ENCODE measurements around the gene RUSC1. TPM values are rescaled to one million over a fixed set of nuclear protein-coding genes. Genes with fewer than 3 reads are reported as not detected.

RUSC1 gene
- total RNA-seq, 1 donor from 2014 or later: 48.0 TPM

- H2AFZ ChIP-seq (ENCODE audit: low read depth, low read length): no peak overlapping the region
- H3K36me3 Mint-ChIP-seq (ENCODE audit: low read depth, unreplicated experiment): peaks cover 7% of the 10 kb centered on the region
- no peaks in the 10 kb centered on the region for H3K9me3 ChIP-seq (ENCODE audit: insufficient read depth, low read depth, low read length)
- peaks cover 42% of the 10 kb centered on the region for H4K20me1 ChIP-seq (ENCODE audit: insufficient read depth, low read length)
- no peaks in the 10 kb centered on the region for H3K9me3 Mint-ChIP-seq (ENCODE audit: unreplicated experiment)
- peaks cover 11% of the 10 kb centered on the region for H3K36me3 ChIP-seq (ENCODE audit: insufficient read depth, low read length)
- peak overlapping the region; percentile 72 for H3K4me3 ChIP-seq (ENCODE audit: insufficient read depth, low read depth, low read length)
- peaks cover 32% of the 10 kb centered on the region for H3K4me1 ChIP-seq (ENCODE audit: insufficient read depth, low read length)
- peak overlapping the region; percentile 99 for H3K4me2 ChIP-seq (ENCODE audit: low read length)
- peaks cover 14% of the 10 kb centered on the region for H3K4me1 Mint-ChIP-seq (ENCODE audit: low read depth, unreplicated experiment)
- H3K4me3 Mint-ChIP-seq (ENCODE audit: unreplicated experiment): peak overlapping the region; percentile 87
- H3K9ac ChIP-seq (ENCODE audit: low read length): peak overlapping the region; percentile 85
- TF ChIP-seq EZH2 (IDR thresholded peaks at IDR 0.05; ENCODE audit: insufficient read depth, low read length): no peak
- TF ChIP-seq, protein P1, sequence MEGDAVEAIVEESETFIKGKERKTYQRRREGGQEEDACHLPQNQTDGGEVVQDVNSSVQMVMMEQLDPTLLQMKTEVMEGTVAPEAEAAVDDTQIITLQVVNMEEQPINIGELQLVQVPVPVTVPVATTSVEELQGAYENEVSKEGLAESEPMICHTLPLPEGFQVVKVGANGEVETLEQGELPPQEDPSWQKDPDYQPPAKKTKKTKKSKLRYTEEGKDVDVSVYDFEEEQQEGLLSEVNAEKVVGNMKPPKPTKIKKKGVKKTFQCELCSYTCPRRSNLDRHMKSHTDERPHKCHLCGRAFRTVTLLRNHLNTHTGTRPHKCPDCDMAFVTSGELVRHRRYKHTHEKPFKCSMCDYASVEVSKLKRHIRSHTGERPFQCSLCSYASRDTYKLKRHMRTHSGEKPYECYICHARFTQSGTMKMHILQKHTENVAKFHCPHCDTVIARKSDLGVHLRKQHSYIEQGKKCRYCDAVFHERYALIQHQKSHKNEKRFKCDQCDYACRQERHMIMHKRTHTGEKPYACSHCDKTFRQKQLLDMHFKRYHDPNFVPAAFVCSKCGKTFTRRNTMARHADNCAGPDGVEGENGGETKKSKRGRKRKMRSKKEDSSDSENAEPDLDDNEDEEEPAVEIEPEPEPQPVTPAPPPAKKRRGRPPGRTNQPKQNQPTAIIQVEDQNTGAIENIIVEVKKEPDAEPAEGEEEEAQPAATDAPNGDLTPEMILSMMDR (IDR thresholded peaks at IDR 0.05; ENCODE audit: insufficient read depth, low read depth, low read length): no peak
- no peaks in the 10 kb centered on the region for H3K27me3 Mint-ChIP-seq (ENCODE audit: low read depth, unreplicated experiment)
- no peak for FAIRE-seq
- no peak for DNase-seq (ENCODE audit: low read depth)
- H3K27ac Mint-ChIP-seq (ENCODE audit: unreplicated experiment): peak overlapping the region; percentile 66
- H3K27ac ChIP-seq (ENCODE audit: low read depth, low read length): no peak overlapping the region
- H3K27me3 ChIP-seq (ENCODE audit: insufficient read depth, low read length): no peaks in the 10 kb centered on the region
- H3K79me2 ChIP-seq (ENCODE audit: insufficient read depth, low read length): peaks cover 32% of the 10 kb centered on the region
These were observed 1.2 kb downstream of the RUSC1 start for GRCh38 chr1:155321639-155322503.

- Histone ChIP-seq H3K27ac (ENCODE audit: low read depth, low read length) (peak overlapping the region; percentile 74), H3K36me3 (ENCODE audit: insufficient read depth, low read length) (peaks cover 11% of the 10 kb centered on the region), H3K4me2 (ENCODE audit: low read length) (peak overlapping the region; percentile 99), H3K4me3 (ENCODE audit: insufficient read depth, low read depth, low read length) (peak overlapping the region; percentile 56), H2AFZ (ENCODE audit: low read depth, low read length) (no peak overlapping the region), H4K20me1 (ENCODE audit: insufficient read depth, low read length) (peaks cover 42% of the 10 kb centered on the region), H3K27me3 (ENCODE audit: insufficient read depth, low read length) (no peaks in the 10 kb centered on the region), H3K9me3 (ENCODE audit: insufficient read depth, low read depth, low read length) (no peaks in the 10 kb centered on the region), H3K79me2 (ENCODE audit: insufficient read depth, low read length) (peaks cover 37% of the 10 kb centered on the region), H3K4me1 (ENCODE audit: insufficient read depth, low read length) (peaks cover 32% of the 10 kb centered on the region), H3K9ac (ENCODE audit: low read length) (peak overlapping the region; percentile 85)
- FAIRE-seq: no peak
- DNase-seq (ENCODE audit: low read depth): no peak
- Mint-ChIP-seq H3K9me3 (ENCODE audit: unreplicated experiment) (no peaks in the 10 kb centered on the region), H3K27me3 (ENCODE audit: low read depth, unreplicated experiment) (no peaks in the 10 kb centered on the region), H3K4me3 (ENCODE audit: unreplicated experiment) (peak overlapping the region; percentile 87), H3K27ac (ENCODE audit: unreplicated experiment) (peak overlapping the region; percentile 66), H3K36me3 (ENCODE audit: low read depth, unreplicated experiment) (peaks cover 7% of the 10 kb centered on the region), H3K4me1 (ENCODE audit: low read depth, unreplicated experiment) (peaks cover 14% of the 10 kb centered on the region)
- no peak for TF ChIP-seq EZH2 (IDR thresholded peaks at IDR 0.05; ENCODE audit: insufficient read depth, low read length)
- TF ChIP-seq, protein P1 (IDR thresholded peaks at IDR 0.05; ENCODE audit: insufficient read depth, low read depth, low read length): no peak
These were observed 1.9 kb downstream of the RUSC1 start for GRCh38 chr1:155322571-155322952.

All from astrocyte (in vitro differentiated cells and primary cell).